ENCODE data around the gene MMP7.
A peak's percentile ranks its signal among the peaks of the same experiment; 100 is the strongest.

Gene MMP7, protein sequence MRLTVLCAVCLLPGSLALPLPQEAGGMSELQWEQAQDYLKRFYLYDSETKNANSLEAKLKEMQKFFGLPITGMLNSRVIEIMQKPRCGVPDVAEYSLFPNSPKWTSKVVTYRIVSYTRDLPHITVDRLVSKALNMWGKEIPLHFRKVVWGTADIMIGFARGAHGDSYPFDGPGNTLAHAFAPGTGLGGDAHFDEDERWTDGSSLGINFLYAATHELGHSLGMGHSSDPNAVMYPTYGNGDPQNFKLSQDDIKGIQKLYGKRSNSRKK

GRCh38 chr11:102530558-102530957 lies at the start of gene MMP7:
Gene MMP7, minus strand, starts transcription at chr11:102530747. Its CDS starts 47 bp downstream, at chr11:102530700.
- peak; percentile 34 for DNase-seq

DNA sequence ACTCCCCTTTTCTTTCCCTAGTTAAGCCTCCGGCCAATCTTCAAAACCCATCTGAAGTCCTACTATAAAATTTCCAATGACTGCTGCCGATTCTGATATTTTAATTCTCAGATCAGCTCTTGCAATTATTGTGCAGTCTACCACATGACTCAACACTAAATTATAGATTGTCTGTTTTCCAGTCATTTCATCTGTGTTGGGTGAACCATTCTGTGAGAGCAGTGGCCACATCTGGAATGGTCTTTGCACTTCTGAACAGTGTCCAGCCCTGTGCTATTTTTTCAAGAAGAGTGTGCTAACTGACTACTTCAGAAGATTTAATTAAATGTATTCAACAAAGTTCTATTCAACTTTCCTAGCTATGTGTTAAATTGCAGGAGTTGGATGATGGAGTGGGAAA lies 47.2 kb upstream of the MMP7 start:
- no peak for DNase-seq

GRCh38 chr11:102577182-102577581 lies 46.6 kb upstream of the MMP7 start:
- DNase-seq: no peak

DNA sequence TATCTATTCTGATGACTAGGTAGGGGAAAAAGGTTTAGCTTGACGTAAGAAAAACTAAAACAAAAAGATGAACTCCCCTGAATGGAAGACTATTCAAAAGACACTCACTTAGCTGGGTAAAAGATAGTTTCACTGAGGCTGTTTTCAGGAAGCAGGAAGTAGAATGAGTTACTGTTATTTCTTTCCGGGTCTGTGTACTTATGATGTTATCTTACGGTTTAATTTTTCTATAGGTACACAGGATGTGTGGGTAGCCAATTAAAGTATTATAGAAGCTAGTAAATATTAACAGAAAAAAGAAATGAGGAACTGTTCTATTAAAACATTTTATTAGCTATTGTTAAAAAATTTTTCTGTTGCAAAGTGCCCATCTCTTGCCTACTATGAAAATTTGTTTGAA lies 45.8 kb upstream of the MMP7 start:
- DNase-seq: no peak

GRCh38 chr11:102575012-102575411 lies 44.5 kb upstream of the MMP7 start:
- DNase-seq: no peak

DNA sequence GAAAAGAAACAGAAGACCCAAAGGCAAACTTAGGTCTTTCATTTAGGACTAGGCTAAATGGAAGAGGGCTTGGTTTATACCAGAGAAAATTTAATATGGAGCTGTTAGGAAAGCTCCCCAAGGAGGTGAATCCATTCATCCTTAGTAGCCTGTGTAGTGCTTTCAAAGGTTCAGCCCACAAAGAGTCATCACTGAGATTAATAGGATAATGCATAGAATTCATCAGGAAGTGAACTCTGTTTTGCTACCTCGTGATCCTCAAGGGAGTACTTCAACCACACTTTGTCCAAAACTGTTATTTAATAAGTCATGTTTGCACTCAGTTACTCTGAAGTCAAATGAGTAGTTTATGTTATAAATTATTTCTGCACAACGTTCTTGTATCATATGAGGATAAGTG lies 43.3 kb upstream of the MMP7 start:
- no peak for DNase-seq

DNA sequence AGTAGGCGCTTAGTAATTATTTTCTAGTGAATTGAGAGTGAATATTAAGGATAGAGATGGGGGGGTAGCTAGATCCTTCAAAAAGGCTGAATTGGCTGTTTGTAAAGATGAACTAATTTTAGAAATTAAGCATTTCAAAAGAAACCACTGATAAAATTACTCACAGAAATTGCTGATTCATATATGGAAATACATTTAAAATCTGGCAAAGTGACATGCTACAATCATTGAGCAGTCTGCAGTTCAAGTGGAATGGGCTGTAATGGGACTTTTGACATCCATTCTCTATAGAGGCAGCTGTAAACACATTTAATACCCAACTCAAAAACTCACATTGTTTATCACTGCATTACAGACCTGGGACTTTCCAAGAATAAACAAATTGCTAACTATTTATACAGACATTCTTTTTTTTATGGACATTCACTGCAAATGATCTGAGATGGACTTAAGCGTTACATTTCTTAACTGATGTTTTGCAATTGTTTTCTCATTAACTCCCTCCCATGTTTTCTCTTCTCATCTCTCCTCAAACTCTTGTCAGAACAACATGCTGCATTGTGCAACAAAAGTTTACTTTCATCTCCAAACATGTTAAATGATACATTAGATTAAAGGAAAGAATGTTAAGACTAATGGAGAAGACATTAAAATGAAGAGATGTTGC lies 42.1 kb upstream of the MMP7 start:
- DNase-seq: peak; percentile 14

DNA sequence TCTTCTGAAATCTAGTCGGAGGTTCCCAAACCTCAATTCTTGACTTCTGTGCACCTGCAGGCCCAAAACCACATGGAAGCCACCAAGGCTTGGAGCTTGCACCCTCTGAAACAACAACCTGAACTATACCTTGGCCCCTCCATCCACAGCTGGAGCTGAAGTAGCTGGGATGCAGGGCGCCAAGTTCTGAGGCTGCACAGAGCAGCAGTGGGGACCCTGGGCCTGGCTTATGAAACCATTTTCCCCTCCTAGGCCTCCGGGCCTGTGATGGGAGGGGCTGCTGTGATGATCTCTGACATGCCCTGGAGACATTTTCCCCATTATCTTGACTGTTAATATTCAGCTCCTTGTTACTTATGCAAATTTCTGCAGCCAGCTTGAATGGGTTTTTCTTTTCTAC lies 38.3 kb upstream of the MMP7 start:
- no peak for DNase-seq

DNA sequence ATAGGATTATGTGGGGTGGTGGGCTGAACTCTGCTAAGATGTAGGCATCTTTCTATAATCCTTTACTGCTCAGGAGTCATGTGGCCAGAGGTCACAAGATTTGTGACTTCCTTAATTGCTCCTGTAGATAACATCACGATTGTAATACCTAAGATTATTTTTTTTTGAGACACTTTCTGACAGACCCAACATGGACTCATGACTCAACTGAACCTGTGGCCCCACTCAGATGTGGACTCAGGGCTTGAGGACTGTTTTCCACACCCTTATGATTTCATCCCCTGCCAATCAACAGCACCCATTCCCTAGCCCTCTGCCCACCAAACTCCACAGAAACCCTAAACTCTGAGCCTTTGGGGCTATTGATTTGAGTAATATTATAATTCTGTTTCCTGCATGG lies 35.6 kb upstream of the MMP7 start:
- DNase-seq: no peak

DNA sequence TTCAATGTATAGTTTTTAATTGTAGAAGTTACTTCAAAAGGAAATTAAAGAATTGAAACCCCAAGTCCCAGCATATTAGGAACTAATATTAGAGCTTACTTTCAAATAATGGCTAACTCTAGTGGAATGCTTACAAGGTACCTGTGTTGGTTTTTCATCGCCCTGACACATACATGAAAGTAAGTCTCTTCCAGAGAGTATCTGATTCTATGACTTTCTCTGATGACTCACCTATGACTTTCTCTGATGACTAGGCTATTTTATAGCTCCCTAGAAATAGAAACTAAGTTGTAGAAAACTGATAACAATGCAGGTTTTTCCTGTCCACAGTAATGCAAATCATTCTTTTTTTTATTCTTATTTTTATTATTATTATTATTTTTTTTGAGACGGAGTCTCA lies 33.6 kb upstream of the MMP7 start:
- DNase-seq: peak; percentile 81

GRCh38 chr11:102561636-102562035 lies 31.1 kb upstream of the MMP7 start:
- DNase-seq: no peak

- peak; percentile 62 for DNase-seq
Measured at GRCh38 chr11:102560555-102561011, 30.0 kb upstream of the MMP7 start.

DNA sequence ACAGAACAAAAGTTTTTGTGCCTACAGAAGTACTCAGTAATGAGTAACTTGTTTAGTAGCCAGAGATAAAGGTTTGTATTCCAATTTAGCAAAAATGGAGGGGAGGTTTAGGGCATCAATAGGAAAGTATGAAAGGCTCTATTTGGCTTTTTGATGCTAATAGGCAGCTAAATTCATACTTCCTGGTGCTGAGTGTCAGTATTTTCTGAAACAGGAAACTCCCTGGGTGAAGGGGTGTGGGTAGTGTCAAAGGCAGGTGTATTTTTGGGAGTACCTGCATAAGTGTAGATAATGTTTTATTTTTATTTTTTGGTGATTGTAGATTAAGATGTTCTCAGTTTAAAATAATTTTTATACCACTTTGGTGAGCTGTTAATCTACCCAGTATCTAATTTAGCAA lies 29.3 kb upstream of the MMP7 start:
- DNase-seq: no peak

DNA sequence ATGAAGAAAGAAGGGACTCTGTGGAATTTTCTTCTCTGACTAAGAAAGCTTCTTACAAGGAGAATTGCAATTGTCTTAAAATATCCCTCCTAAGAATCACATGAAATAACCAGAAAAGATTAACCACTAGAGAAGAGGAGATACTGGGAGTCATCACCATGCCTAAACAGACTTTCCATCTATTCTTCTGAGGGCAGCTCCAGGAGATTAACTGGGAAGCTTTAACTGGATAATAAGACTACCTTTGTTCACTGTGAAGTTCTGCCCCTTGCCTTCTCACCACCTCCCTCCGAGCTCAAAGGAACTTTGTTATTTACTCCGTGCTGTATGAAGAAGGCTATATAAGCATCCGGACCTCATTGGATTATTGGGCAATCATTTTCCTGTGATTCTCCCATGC lies 24.5 kb upstream of the MMP7 start:
- DNase-seq: no peak

- no peak for DNase-seq
Measured at GRCh38 chr11:102553835-102554282, 23.3 kb upstream of the MMP7 start.

- DNase-seq: no peak
Measured at GRCh38 chr11:102552447-102553194, 22.1 kb upstream of the MMP7 start.

DNA sequence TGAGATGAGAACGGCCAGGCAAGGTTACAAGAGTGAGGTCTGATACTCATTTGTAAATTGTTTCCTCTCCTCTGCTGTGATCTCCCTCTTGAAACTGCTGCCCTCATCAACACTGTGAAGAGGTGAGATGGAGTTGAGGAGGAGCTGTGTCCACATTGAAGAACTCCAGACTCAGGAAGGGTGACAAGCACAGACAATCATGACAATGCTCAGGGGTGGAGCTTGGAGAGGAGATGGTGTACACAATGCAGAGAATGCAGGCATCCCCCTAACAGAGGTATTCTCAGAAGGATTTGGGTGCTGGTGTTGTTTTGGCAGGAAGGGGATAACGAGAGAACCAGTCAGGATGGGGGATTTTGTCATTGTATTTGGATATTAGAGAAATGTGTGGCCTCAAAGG lies 21.5 kb upstream of the MMP7 start:
- no peak for DNase-seq

GRCh38 chr11:102551169-102551781 lies 20.7 kb upstream of the MMP7 start:
- no peak for DNase-seq

GRCh38 chr11:102546923-102547471 lies 16.4 kb upstream of the MMP7 start:
- DNase-seq: no peak

DNA sequence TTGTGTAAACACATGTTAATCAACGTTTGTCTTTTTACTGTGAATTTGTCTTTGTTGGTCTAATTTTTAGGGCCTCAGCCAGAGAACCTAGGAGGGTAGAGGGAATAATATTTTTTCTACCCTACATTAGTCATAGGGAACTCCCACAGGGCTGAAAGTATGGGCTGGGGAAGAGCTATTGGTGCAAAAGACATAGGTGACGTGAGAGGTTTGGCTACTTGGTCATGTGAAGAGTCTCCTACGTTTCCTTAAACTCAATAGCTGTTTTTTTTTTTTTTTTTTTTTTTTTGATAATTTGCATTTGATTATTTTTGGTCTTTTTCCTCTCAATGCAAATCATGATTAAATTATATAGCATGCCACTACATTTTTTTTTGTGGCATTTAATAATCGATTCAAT lies 15.9 kb upstream of the MMP7 start:
- no peak for DNase-seq

DNA sequence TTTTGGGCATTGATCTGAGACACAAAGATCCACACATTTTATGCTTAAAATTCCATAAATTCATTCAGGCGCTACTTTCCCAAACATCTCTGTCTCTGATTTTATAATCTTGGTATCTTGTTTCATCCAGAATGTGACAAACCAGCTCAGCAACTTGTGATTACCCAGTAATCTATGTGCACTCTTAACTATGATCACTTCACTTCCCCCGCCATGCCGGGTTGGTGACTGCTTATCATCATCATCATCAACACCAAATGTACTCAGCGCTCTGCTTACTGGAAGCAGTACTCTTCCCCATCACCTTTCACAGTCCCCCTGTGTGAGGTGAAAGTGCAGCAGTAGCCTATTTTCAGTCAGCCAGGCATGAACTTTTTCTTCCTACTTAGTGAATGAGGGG lies 15.2 kb upstream of the MMP7 start:
- no peak for DNase-seq

DNA sequence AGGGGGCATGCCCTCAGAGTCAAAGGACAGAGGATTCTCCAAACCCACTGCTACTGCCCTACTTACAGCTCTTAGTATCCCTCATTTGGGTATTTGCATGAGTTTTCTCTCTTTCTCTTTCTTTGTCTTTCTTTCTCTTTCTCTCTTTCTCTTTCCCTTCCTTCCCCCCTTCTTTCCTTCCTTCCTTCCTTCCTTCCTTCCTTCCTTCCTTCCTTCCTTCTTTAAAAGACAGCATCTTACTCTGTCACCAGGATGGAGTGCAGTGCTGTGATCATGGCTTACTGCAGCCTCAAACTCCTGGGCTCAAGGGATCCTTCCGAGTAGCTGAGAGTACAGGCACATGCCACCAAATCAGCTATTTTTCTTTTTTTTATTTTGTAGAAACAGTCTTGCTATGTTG lies 14.0 kb upstream of the MMP7 start:
- no peak for DNase-seq

GRCh38 chr11:102539567-102539966 lies 9.0 kb upstream of the MMP7 start:
- DNase-seq: no peak
